GM18507 (cell line): ENCODE results near the gene HS6ST2.

Experiments used
- DNase-seq: peaks from one replicate; pipeline ENCODE4 v3.0.0; 2011; ENCODE audit warnings: low read depth; ENCODE audit not compliant: insufficient read length; ENCODE audit errors: extremely low spot score
- FAIRE-seq: peaks from 2 replicates; lab custom pipeline; 2011; peaks lifted over from hg19 to GRCh38; lab: Jason Lieb, UNC

The HS6ST2 gene

GRCh38 chrX:132594999-132595398 lies 363.4 kb downstream of the HS6ST2 start:
- DNase-seq (no peak), FAIRE-seq (no peak)

GRCh38 chrX:132594129-132594528 lies 364.3 kb downstream of the HS6ST2 start:
- DNase-seq (no peak), FAIRE-seq (no peak)

- FAIRE-seq (peak; percentile 49), DNase-seq (no peak)
These were observed 365.5 kb downstream of the HS6ST2 start for GRCh38 chrX:132592880-132593279.

GRCh38 chrX:132591719-132592275 lies 366.6 kb downstream of the HS6ST2 start:
- DNase-seq (no peak), FAIRE-seq (no peak)

GRCh38 chrX:132590350-132591026 lies 367.9 kb downstream of the HS6ST2 start:
- DNase-seq (no peak), FAIRE-seq (no peak)

- DNase-seq (no peak), FAIRE-seq (no peak)
These were observed 373.5 kb downstream of the HS6ST2 start for GRCh38 chrX:132584936-132585335.

GRCh38 chrX:132576939-132577338 lies 381.5 kb downstream of the HS6ST2 start:
- no peak for FAIRE-seq
- DNase-seq = no peak
